GM18498 (cell line): ENCODE measurements around the gene ZIM2.

Experiments
- ATAC-seq: cut with Tn5 transposase; IDR thresholded peaks from one replicate; pipeline ENCODE4 v1.9.1; 2021; ENCODE audit warnings: mild to moderate bottlenecking, moderate library complexity; ENCODE audit not compliant: unreplicated experiment

Gene ZIM2

GRCh38 chr19:56811480-56811879 lies 29.0 kb downstream of the ZIM2 start:
- ATAC-seq: no peak

- ATAC-seq: no peak
These were observed 30.3 kb downstream of the ZIM2 start for GRCh38 chr19:56810260-56810659.

DNA sequence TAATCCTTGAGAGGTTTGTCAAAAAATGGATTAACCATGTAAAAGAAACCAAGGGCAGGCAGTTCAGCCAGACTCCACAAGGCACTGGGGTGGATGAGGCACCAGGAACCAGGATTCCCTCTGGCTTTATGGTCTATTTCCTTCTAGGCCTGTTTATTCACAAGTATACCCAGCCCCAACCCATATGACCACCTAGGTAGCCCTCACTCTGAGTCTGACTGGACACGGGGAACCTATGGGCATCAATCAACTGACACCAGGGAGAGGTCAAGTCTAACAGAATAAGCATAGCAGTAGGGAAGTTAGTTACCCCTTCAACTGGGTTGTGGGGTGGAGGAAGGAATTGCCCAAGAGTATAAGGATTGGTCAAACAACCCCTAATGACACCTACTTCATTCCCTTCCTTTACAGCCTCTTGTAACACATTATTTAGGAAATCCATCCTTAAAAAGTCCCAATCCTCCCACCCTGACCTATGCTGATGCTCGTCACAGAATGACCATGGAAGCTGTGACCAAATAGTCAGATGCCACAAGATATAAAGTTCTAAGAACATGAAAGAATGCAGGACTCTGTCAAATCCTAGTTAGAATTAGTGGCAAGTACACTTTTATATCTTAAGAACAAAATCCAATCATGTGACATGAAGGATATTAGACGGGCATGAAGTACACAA lies 31.7 kb downstream of the ZIM2 start:
- ATAC-seq: no peak

- ATAC-seq: no peak
These were observed 33.9 kb downstream of the ZIM2 start for GRCh38 chr19:56806639-56807038.

- ATAC-seq: no peak
These were observed 62.2 kb downstream of the ZIM2 start for GRCh38 chr19:56778351-56778750.

DNA sequence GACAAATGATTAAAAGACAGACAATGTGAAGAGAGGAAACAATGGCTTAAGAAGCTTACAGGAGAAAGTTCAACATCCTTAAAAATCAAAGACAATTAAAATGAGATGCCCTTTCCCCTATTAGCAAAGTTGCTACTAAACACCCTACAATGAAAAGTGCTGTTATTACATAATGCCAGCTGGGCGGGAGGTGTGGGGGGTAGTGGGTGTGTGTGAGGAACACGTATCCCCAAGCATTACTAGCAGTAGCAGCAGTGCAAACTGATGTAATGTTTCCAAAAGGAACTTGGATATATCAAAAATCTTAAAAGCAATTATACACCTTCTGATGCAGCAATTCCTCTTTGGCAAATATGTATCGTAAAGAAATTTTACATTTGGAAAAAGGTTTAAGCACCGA lies 70.9 kb downstream of the ZIM2 start:
- ATAC-seq: no peak

DNA sequence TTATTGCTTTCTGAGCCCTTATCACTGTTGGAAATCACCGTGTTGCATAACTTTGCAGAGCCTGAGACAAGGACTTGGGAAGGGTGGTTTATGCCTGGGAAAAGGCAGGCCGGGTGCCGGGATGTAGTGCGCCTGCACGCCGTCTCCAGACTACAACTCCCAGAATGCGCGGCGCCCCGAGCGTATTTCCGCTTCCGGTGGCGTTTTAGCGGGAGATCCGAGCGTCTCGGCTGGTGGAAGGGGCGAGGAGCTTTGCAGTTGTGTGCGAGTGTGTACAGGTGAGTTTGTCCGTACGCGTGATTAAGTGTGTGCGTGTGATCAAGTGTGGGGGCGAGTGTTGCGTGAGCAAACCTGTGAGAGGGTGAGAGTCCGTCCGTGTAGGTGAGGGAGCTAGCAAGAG lies 75.4 kb downstream of the ZIM2 start:
- ATAC-seq: no peak

GRCh38 chr19:56764196-56764695 lies 76.3 kb downstream of the ZIM2 start:
- ATAC-seq: no peak

DNA sequence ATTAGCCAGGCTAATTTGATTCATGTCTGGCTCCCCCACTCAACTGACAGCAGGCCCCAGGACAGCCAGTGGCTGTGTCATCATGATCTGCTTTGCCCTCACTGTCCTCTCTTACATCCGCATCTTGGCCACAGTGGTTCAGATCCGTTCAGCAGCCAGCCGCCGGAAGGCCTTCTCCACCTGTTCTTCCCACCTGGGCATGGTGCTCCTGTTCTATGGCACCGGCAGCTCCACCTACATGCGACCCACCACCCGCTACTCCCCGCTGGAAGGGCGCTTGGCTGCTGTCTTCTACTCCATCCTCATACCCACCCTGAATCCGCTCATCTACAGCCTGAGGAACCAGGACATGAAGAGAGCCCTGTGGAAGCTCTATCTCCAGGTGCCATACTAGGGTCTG lies 79.7 kb downstream of the ZIM2 start:
- no peak for ATAC-seq

DNA sequence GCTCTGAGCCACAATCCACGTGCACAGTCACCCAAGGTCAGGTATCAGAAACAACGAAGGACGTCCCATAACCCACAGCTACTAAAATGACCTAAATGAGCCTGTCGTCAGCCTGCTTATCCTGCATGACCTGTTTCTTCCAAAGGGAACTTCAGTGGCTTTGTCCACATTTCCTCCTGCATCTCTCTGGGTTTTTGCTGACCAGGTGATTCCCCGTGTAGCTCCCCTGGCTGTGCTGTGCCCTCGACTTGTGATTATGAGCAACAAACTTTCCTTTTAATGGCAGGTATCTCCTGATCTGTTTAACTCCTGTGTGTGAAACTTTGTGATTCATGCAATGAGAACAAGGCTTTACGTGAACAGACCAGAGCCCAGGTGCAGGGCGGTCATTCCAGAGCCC lies 81.0 kb downstream of the ZIM2 start:
- no peak for ATAC-seq

- ATAC-seq: no peak
These were observed 89.4 kb downstream of the ZIM2 start for GRCh38 chr19:56751078-56751489.

DNA sequence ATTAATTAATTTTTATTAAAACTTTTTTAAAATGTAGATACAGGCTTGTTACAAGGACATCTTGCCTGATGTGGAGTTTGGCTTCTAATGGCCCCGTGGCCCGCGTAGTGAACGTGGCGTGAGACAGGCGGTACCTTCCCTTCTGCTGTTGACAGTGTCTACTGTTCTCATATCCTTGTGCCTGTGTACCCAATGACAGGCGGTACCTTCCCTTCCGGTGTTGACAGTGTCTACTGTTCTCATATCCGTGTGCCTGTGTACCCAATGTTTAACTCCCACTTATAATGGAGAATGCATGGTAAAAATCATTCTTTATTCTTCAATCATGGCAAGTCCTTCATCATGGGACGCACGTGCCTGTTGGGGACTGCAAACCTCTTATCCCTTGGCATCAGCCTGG lies 89.9 kb downstream of the ZIM2 start:
- no peak for ATAC-seq

GRCh38 chr19:56748378-56748777 lies 92.1 kb downstream of the ZIM2 start:
- no peak for ATAC-seq

DNA sequence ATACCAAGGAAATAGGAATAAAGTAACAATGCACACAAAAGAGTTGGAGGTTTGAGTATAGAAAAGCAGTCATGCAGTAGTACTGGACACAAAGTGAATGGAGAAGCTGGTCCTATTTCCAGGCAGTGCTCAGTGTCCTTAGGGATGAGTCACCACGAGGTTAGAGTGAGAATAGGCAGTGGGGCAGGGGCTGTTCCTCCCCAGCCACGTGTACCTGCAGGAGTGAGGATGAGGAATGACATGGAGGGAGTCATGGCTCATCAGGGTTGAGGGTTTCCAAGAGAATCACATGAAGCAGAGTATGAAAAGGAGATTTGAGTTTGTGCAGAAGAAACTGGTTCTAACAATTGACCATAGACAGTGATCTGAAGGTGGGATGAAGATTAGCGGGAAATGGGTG lies 94.2 kb downstream of the ZIM2 start:
- ATAC-seq: no peak

- ATAC-seq: no peak
These were observed 100.0 kb downstream of the ZIM2 start for GRCh38 chr19:56740501-56740900.

DNA sequence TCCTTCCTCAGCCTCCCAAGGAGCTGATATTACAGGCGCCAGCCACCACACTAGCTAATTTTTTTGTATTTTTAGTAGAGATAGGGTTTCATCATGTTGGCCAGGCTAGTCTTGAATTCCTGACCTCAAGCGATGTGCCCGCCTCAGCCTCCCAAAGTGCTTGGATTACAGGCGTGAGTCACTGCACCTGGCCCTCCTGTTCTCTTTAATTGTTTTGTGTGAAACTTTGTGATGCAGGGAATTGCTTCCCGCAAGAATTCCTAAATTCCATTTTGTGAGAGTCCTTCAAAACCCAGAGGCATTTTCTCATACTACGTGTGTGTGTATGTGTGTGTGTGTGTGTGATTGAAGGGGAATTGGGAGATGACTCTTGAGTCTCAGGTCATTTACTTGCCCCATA lies 104.0 kb downstream of the ZIM2 start:
- no peak for ATAC-seq

DNA sequence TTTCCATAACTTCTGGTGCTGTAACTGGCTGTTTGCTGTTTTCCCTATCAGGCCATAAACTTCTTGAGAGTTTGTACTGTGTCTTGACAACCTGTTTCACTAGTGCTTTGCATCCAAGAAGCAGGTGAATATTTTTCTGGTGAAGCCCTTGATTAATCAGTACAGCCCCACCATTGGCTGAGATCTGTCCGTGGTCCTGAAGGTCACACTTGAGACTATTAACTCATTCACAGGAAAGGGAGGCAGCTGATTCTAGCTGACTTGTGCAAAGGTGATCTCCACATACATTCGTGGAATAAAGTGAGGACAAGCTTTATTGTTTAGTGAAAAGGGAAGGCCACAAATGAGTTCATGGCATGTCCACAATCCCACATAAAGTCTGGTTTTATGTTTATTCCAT lies 107.5 kb downstream of the ZIM2 start:
- no peak for ATAC-seq

GRCh38 chr19:56727677-56728076 lies 112.8 kb downstream of the ZIM2 start:
- ATAC-seq: no peak

- no peak for ATAC-seq
These were observed 114.6 kb downstream of the ZIM2 start for GRCh38 chr19:56725829-56726424.
